Measurements from ENCODE around the gene FARS2. TPM values are rescaled to one million over a fixed set of nuclear protein-coding genes. Genes with fewer than 3 reads are reported as not detected.

Gene FARS2
- total and polyA plus RNA-seq, 2 donors (not counting 3 experiments of a cell fraction or from before 2014, with no cell fraction given), result 20.2 to 20.5 TPM

GRCh38 chr6:5318617-5319272, 57.4 kb downstream of the FARS2 start:
- H3K9me1 ChIP-seq (replicated peaks; ENCODE audit: control insufficient read depth, extremely low read depth, insufficient read depth, low read length), result no peaks in the 10 kb centered on the region
- intact Hi-C loops (cut with micrococcal nuclease) (no loop called here), dilution Hi-C loops (cut with MboI; ENCODE audit: extremely low pct_ligation_motif_present, low sequenced_read_pairs) (no loop called here)
- no peaks in the 10 kb centered on the region for H3K27me3 ChIP-seq (ENCODE audit: control insufficient read depth in 2 of 2, insufficient read depth in 2 of 2, low read length in 2 of 2)
- no peak overlapping the region for H3K4me3 ChIP-seq (replicated peaks in 1 of 3; ENCODE audit: insufficient read depth in 1 of 3, low read depth in 1 of 3, low read length in 3 of 3)
- H3K4me2 ChIP-seq (ENCODE audit: insufficient read depth, low read length), result no peak overlapping the region
- no peak overlapping the region for H3K9ac ChIP-seq (replicated peaks; ENCODE audit: extremely low read depth, insufficient read depth, low read length)
- no peaks in the 10 kb centered on the region for H3K36me3 ChIP-seq (ENCODE audit: control insufficient read depth in 2 of 2, extremely low read depth in 1 of 2, insufficient read depth in 2 of 2, low read length in 2 of 2)
- no peak overlapping the region for H2AFZ ChIP-seq (ENCODE audit: low read depth, low read length)
- ChIA-PET CTCF (no interaction called here), POLR2A (no interaction called here)
- H3K79me2 ChIP-seq (ENCODE audit: control insufficient read depth, insufficient read depth, low read length), result no peaks in the 10 kb centered on the region
- H3K4me1 ChIP-seq (ENCODE audit: control insufficient read depth, extremely low read depth, insufficient read depth, low read length), result no peaks in the 10 kb centered on the region
- no peaks in the 10 kb centered on the region for H4K20me1 ChIP-seq (replicated peaks; ENCODE audit: control insufficient read depth, extremely low read depth, insufficient read depth, low read length)
- H3K9me3 ChIP-seq (replicated peaks; ENCODE audit: control insufficient read depth, insufficient read depth, low read length), result no peaks in the 10 kb centered on the region
- DNase-seq (ENCODE audit: low read depth, low spot score) (no peak), FAIRE-seq (no peak)
- TF ChIP-seq CTCF (IDR thresholded peaks at IDR 0.05; ENCODE audit: extremely low read depth in 1 of 2, insufficient read depth in 1 of 2, low read depth in 1 of 2, low read length in 2 of 2), result no peak
- TF ChIP-seq GATA2 (IDR thresholded peaks at IDR 0.05; ENCODE audit: insufficient read depth, insufficient read length, low read depth, low read length), result no peak
- no peak for TF ChIP-seq FOS (IDR thresholded peaks at IDR 0.05; ENCODE audit: borderline replicate concordance, insufficient read depth, low read length)
- no peak for TF ChIP-seq POLR2A (IDR thresholded peaks at IDR 0.05; ENCODE audit: low read depth, low read length)
- no peak overlapping the region for H3K27ac ChIP-seq (ENCODE audit: insufficient read depth, low read depth, low read length)
- no TSS peak for BruUV-seq (replicated peaks)

GRCh38 chr6:5323979-5324378, 62.7 kb downstream of the FARS2 start:
- TF ChIP-seq POLR2A (IDR thresholded peaks at IDR 0.05; ENCODE audit: low read depth, low read length) (no peak), JUN (IDR thresholded peaks at IDR 0.05; ENCODE audit: borderline replicate concordance, insufficient read depth, insufficient read length, low read depth) (no peak), CTCF (IDR thresholded peaks at IDR 0.05; ENCODE audit: extremely low read depth in 1 of 2, insufficient read depth in 1 of 2, low read depth in 1 of 2, low read length in 2 of 2) (no peak), MAX (IDR thresholded peaks at IDR 0.05; ENCODE audit: insufficient read depth, insufficient read length) (no peak), GATA2 (IDR thresholded peaks at IDR 0.05; ENCODE audit: insufficient read depth, insufficient read length, low read depth, low read length) (no peak), FOS (IDR thresholded peaks at IDR 0.05; ENCODE audit: borderline replicate concordance, insufficient read depth, low read length) (no peak), MYC (IDR thresholded peaks at IDR 0.05; ENCODE audit: low read depth, low read length) (no peak), POLR2AphosphoS5 (IDR thresholded peaks at IDR 0.05; ENCODE audit: insufficient read depth, low read depth, low read length) (no peak), EZH2 (IDR thresholded peaks at IDR 0.05; ENCODE audit: borderline replicate concordance, low read depth, low read length, severe bottlenecking) (no peak)
- DNase-seq (ENCODE audit: low read depth, low spot score) (no peak), FAIRE-seq (no peak)
- Histone ChIP-seq H4K20me1 (replicated peaks; ENCODE audit: control insufficient read depth, extremely low read depth, insufficient read depth, low read length) (no peaks in the 10 kb centered on the region), H3K4me3 (replicated peaks in 1 of 3; ENCODE audit: insufficient read depth in 1 of 3, low read depth in 1 of 3, low read length in 3 of 3) (no peak overlapping the region), H3K9me3 (replicated peaks; ENCODE audit: control insufficient read depth, insufficient read depth, low read length) (no peaks in the 10 kb centered on the region), H3K9ac (replicated peaks; ENCODE audit: extremely low read depth, insufficient read depth, low read length) (no peak overlapping the region), H3K36me3 (ENCODE audit: control insufficient read depth in 2 of 2, extremely low read depth in 1 of 2, insufficient read depth in 2 of 2, low read length in 2 of 2) (no peaks in the 10 kb centered on the region), H3K4me1 (ENCODE audit: control insufficient read depth, extremely low read depth, insufficient read depth, low read length) (no peaks in the 10 kb centered on the region), H3K9me1 (replicated peaks; ENCODE audit: control insufficient read depth, extremely low read depth, insufficient read depth, low read length) (no peaks in the 10 kb centered on the region), H3K27ac (ENCODE audit: insufficient read depth, low read depth, low read length) (no peak overlapping the region), H3K4me2 (ENCODE audit: insufficient read depth, low read length) (no peak overlapping the region), H3K27me3 (ENCODE audit: control insufficient read depth in 2 of 2, insufficient read depth in 2 of 2, low read length in 2 of 2) (no peaks in the 10 kb centered on the region), H2AFZ (ENCODE audit: low read depth, low read length) (no peak overlapping the region), H3K79me2 (ENCODE audit: control insufficient read depth, insufficient read depth, low read length) (no peaks in the 10 kb centered on the region)
- dilution Hi-C loops (cut with MboI; ENCODE audit: extremely low pct_ligation_motif_present, low sequenced_read_pairs) (no loop called here), intact Hi-C loops (cut with micrococcal nuclease) (no loop called here)
- no TSS peak for BruUV-seq (replicated peaks)
- ChIA-PET POLR2A (no interaction called here), CTCF (interaction anchor here (1.7 kb wide), 1 partner anchor 20 kb away, joined by 6 read pairs; no protein-coding TSS in a partner anchor)
